ENCODE measurements around the gene TEX22. TPM values are rescaled to one million over a fixed set of nuclear protein-coding genes. Genes with fewer than 3 reads are reported as not detected.

TEX22 gene
- total RNA-seq (2013) = 0.87 TPM
- 1 to 10 TPM in 1 of 3 donors, under 1 TPM in 2; 0.52 to 2.2 (median 0.57) TPM for polyA plus RNA-seq
- polyA minus RNA-seq = 0.40 and 0.42 TPM in 2 replicates
- 0.12 to 1.5 (median 0.78) reads per million in 11 experiments for total RNA-seq

- DNase-seq = peak; percentile 67 to 72 (median 71)
- H3K4me1 ChIP-seq (ENCODE audit: control insufficient read depth in 1 of 2, insufficient read depth in 2 of 2, low read length in 2 of 2) = peaks cover 65 to 76% of the 10 kb centered on the region in 2 donors
- H3K27me3 ChIP-seq (ENCODE audit: control insufficient read depth in 2 of 2, insufficient read depth in 2 of 2, low read length in 2 of 2) = no peaks in the 10 kb centered on the region
- Mint-ChIP-seq H3K27ac (peak within 1 kb of the TSS; percentile 82 to 95 (median 89)), H3K36me3 (peaks cover 15 to 25% of the 10 kb centered on the region in 2 donors), H3K4me3 (peak within 1 kb of the TSS; percentile 81 to 92), H3K9me3 (peaks cover 0 to 4% (median 0%) of the 10 kb centered on the region in 7 donors), H3K4me1 (peaks cover 57% of the 10 kb centered on the region), H3K27me3 (ENCODE audit: low read depth in 3 of 3) (peaks cover 0 to 2% (median 0%) of the 10 kb centered on the region in 3 donors)
- H3K9me3 ChIP-seq (replicated peaks in 1 of 2; ENCODE audit: control insufficient read depth in 1 of 2, insufficient read depth in 1 of 2, low read length in 2 of 2) = no peaks in the 10 kb centered on the region
- under 1% methylated on average over 74 of the region's 77 CpGs for WGBS (ENCODE audit: insufficient coverage)
- H3K9ac ChIP-seq (ENCODE audit: insufficient read depth, low read length, poor library complexity, severe bottlenecking) = peak within 1 kb of the TSS; percentile 94
- H4K20me1 ChIP-seq (ENCODE audit: insufficient read depth, low read length) = no peaks in the 10 kb centered on the region
- H3K27ac ChIP-seq (ENCODE audit: low read depth in 1 of 2, low read length in 2 of 2) = peak within 1 kb of the TSS; percentile 59 to 93
- peak within 1 kb of the TSS; percentile 81 for H3K4me2 ChIP-seq (replicated peaks; ENCODE audit: extremely low read depth, low read length, poor library complexity, severe bottlenecking)
- peaks cover 7 to 17% of the 10 kb centered on the region in 2 donors for H3K36me3 ChIP-seq (replicated peaks in 1 of 2; ENCODE audit: control insufficient read depth in 1 of 2, insufficient read depth in 2 of 2, low read length in 2 of 2)
- H2AFZ ChIP-seq (ENCODE audit: insufficient read depth, low read depth, low read length, poor library complexity, severe bottlenecking) = peak within 1 kb of the TSS; percentile 86
- intact Hi-C loops (cut with micrococcal nuclease) = loop anchor here (2.0 to 5.0 kb wide), 2 partner anchors 83 to 94 kb away; partner anchors contain the start of gene TEDC1 (in 1 of the 2)
- H3K4me3 ChIP-seq (replicated peaks in 1 of 3; ENCODE audit: low read depth in 2 of 3, low read length in 3 of 3) = peak within 1 kb of the TSS; percentile 58 to 86 (median 84)
- TF ChIP-seq CTCF (IDR thresholded peaks at IDR 0.05) = peak; percentile 34
- peaks cover 19% of the 10 kb centered on the region for H3K79me2 ChIP-seq (ENCODE audit: insufficient read depth, low read length)
Observed at GRCh38 chr14:105398044-105398725, at the start of gene TEX22. TEX22 (plus strand) TSS chr14:105398538; CDS start chr14:105399341, 803 bp downstream.

GRCh38 chr14:105348945-105349699 lies 49.2 kb upstream of the TEX22 start:
- peaks cover 0 to 4% (median 0%) of the 10 kb centered on the region in 3 donors for H3K27me3 Mint-ChIP-seq (ENCODE audit: low read depth in 3 of 3)
- intact Hi-C loops (cut with micrococcal nuclease) = no loop called here
- Histone ChIP-seq H3K4me3 (replicated peaks in 1 of 3; ENCODE audit: low read depth in 2 of 3, low read length in 3 of 3) (no peak overlapping the region), H3K36me3 (replicated peaks in 1 of 2; ENCODE audit: control insufficient read depth in 1 of 2, insufficient read depth in 2 of 2, low read length in 2 of 2) (peaks cover 0 to 8% of the 10 kb centered on the region in 2 donors), H3K27me3 (ENCODE audit: control insufficient read depth in 2 of 2, insufficient read depth in 2 of 2, low read length in 2 of 2) (no peaks in the 10 kb centered on the region), H4K20me1 (ENCODE audit: insufficient read depth, low read length) (peaks cover 18% of the 10 kb centered on the region), H2AFZ (ENCODE audit: insufficient read depth, low read depth, low read length, poor library complexity, severe bottlenecking) (no peak overlapping the region), H3K79me2 (ENCODE audit: insufficient read depth, low read length) (no peaks in the 10 kb centered on the region), H3K27ac (ENCODE audit: low read depth in 1 of 2, low read length in 2 of 2) (no peak overlapping the region), H3K4me1 (ENCODE audit: control insufficient read depth in 1 of 2, insufficient read depth in 2 of 2, low read length in 2 of 2) (peaks cover 3 to 4% of the 10 kb centered on the region in 2 donors), H3K9ac (ENCODE audit: insufficient read depth, low read length, poor library complexity, severe bottlenecking) (no peak overlapping the region), H3K4me2 (replicated peaks; ENCODE audit: extremely low read depth, low read length, poor library complexity, severe bottlenecking) (no peak overlapping the region), H3K9me3 (replicated peaks in 1 of 2; ENCODE audit: control insufficient read depth in 1 of 2, insufficient read depth in 1 of 2, low read length in 2 of 2) (peaks cover 0 to 4% of the 10 kb centered on the region in 2 donors)
- H3K4me3 Mint-ChIP-seq = no peak overlapping the region
- no peak for DNase-seq
- H3K4me1 Mint-ChIP-seq = peaks cover 6% of the 10 kb centered on the region
- H3K27ac Mint-ChIP-seq = no peak overlapping the region
- no peak for TF ChIP-seq CTCF (IDR thresholded peaks at IDR 0.05)
- H3K9me3 Mint-ChIP-seq = peaks cover 3 to 10% (median 6%) of the 10 kb centered on the region in 7 donors
- peaks cover 2 to 12% of the 10 kb centered on the region in 2 donors for H3K36me3 Mint-ChIP-seq
- 92% methylated on average over 19 of the region's 19 CpGs for WGBS (ENCODE audit: insufficient coverage)
